SK-N-SH (cell line): ENCODE measurements around the gene LRSAM1. TPM values are rescaled to one million over a fixed set of nuclear protein-coding genes. Genes with fewer than 3 reads are reported as not detected.

Experiments
- CTCF ChIA-PET: fragments of 300-600, 350-600 bp; formaldehyde crosslinking; extraction: SDS; loops from one replicate; lab custom pipeline; 2021; lab: Yijun Ruan, JAX
- POLR2A ChIA-PET: fragments of 350-600 bp; sonication (Branson Sonifier 250); formaldehyde crosslinking; extraction: SDS; loops from one replicate; lab custom pipeline; 2020; ENCODE audit warnings: antibody characterized with exemption, inconsistent platforms; lab: Yijun Ruan, JAX
- DNase-seq: peaks from one replicate; pipeline ENCODE4 v3.0.0; 2012
- H2AFZ ChIP-seq: fragments of 200-600 bp; sonication (generic); 2 replicates; pipeline ENCODE4 v1.8.1; 2016; ENCODE audit warnings: antibody characterized with exemption, mild to moderate bottlenecking, low read depth
- H3F3A ChIP-seq: fragments of 200-600 bp; sonication (generic); replicated peaks from 2 replicates; pipeline ENCODE3; 2016; ENCODE audit warnings: antibody characterized with exemption, mild to moderate bottlenecking; ENCODE audit not compliant: insufficient read depth
- H3K27ac ChIP-seq, 2 experiments: fragments of 200-500 bp in 1 of 2; fragments of 200-600 bp in 1 of 2; sonication (Bioruptor generic) in 1 of 2; sonication (generic), shearing (Covaris generic) in 1 of 2; 2 replicates each; pipeline versions ENCODE4 v1.5.1 to v1.6.1; 2014 to 2016; ENCODE audit warnings: low read depth in 2 of 2, inconsistent platforms in 1 of 2, low read length in 1 of 2, mild to moderate bottlenecking in 1 of 2, mixed read lengths in 1 of 2
- H3K27me3 ChIP-seq: fragments of 200-600 bp; sonication (generic), shearing (Covaris generic); 2 replicates; pipeline ENCODE4 v1.6.1; 2016; ENCODE audit warnings: mixed run types; ENCODE audit not compliant: insufficient read depth
- H3K36me3 ChIP-seq, 2 experiments: fragments of 200-500 bp in 1 of 2; fragments of 200-600 bp in 1 of 2; sonication (Bioruptor generic) in 1 of 2; sonication (generic) in 1 of 2; replicated peaks in 1 of 2; 2 replicates each; pipeline versions ENCODE3 to v1.5.1; 2014 to 2016; ENCODE audit warnings: low read length in 1 of 2, mild to moderate bottlenecking in 1 of 2; ENCODE audit not compliant: insufficient read depth in 2 of 2, control insufficient read depth in 1 of 2
- H3K4me1 ChIP-seq, 2 experiments: fragments of 200-500 bp in 1 of 2; fragments of 200-600 bp in 1 of 2; sonication (Bioruptor generic) in 1 of 2; sonication (generic), shearing (Covaris generic) in 1 of 2; 2 replicates each; pipeline versions ENCODE4 v1.5.1 to v1.6.1; 2014 to 2016; ENCODE audit warnings: low read depth in 1 of 2, low read length in 1 of 2, mixed run types in 1 of 2; ENCODE audit not compliant: insufficient read depth in 2 of 2, control insufficient read depth in 1 of 2
- H3K4me2 ChIP-seq: fragments of 200-600 bp; sonication (generic), shearing (Covaris generic); 2 replicates; pipeline ENCODE4 v1.6.1; 2017; ENCODE audit warnings: mixed run types
- H3K4me3 ChIP-seq, 2 experiments: fragments of 200-500 bp in 1 of 2; fragments of 200-600 bp in 1 of 2; sonication (Bioruptor generic) in 1 of 2; sonication (generic), shearing (Covaris generic) in 1 of 2; 2 replicates each; pipeline versions ENCODE4 v1.5.1 to v1.8.1; 2014 to 2016; ENCODE audit warnings: low read depth in 2 of 2, inconsistent platforms in 1 of 2, low read length in 1 of 2, mild to moderate bottlenecking in 1 of 2, mixed read lengths in 1 of 2, moderate library complexity in 1 of 2
- H3K79me2 ChIP-seq: fragments of 200-600 bp; sonication (generic); 2 replicates; pipeline ENCODE4 v1.8.1; 2017; ENCODE audit warnings: mild to moderate bottlenecking; ENCODE audit not compliant: insufficient read depth
- H3K9ac ChIP-seq: fragments of 200-600 bp; sonication (generic); 2 replicates; pipeline ENCODE4 v1.6.1; 2017; ENCODE audit warnings: mixed run types
- H3K9me2 ChIP-seq: fragments of 200-600 bp; sonication (generic); 2 replicates; pipeline ENCODE4 v1.6.1; 2017; ENCODE audit warnings: mixed run types
- H3K9me3 ChIP-seq: fragments of 200-600 bp; sonication (generic); 2 replicates; pipeline ENCODE4 v1.6.1; 2017; ENCODE audit warnings: mixed run types, mild to moderate bottlenecking, moderate library complexity
- H4K20me1 ChIP-seq: fragments of 200-600 bp; sonication (generic); 2 replicates; pipeline ENCODE4 v1.6.1; 2017; ENCODE audit warnings: mild to moderate bottlenecking, mixed run types; ENCODE audit not compliant: insufficient read depth
- CHD2 ChIP-seq: fragments of 150-350 bp; IDR thresholded peaks from 2 replicates; pipeline ENCODE4 v1.6.1; 2018; ENCODE audit warnings: low read length; ENCODE audit not compliant: partially characterized antibody
- ELF1 ChIP-seq: IDR thresholded peaks from 2 replicates; pipeline ENCODE4 v1.4.0; 2012
- EP300 ChIP-seq, 2 experiments: IDR thresholded peaks; 2 replicates each; pipeline versions ENCODE4 v1.4.0 to v1.6.1; 2012; ENCODE audit warnings: borderline replicate concordance in 1 of 2, low read depth in 1 of 2, low read length in 1 of 2
- EZH2phosphoT487 ChIP-seq: fragments of 200-600 bp; sonication (generic); IDR thresholded peaks from 2 replicates; pipeline ENCODE4 v1.6.1; 2017; ENCODE audit warnings: low read depth, mixed run types, mild to moderate bottlenecking, antibody characterized with exemption, moderate library complexity, borderline replicate concordance
- FOSL2 ChIP-seq: IDR thresholded peaks from 2 replicates; pipeline ENCODE4 v1.4.0; 2012; ENCODE audit warnings: low read depth, mild to moderate bottlenecking, moderate library complexity, borderline replicate concordance
- FOXJ3 ChIP-seq: sonication (generic); formaldehyde crosslinking; IDR thresholded peaks from 2 replicates; pipeline ENCODE4 v1.5.1; 2020; ENCODE audit warnings: mild to moderate bottlenecking, missing genetic modification reagents
- FOXM1 ChIP-seq: IDR thresholded peaks from 2 replicates; pipeline ENCODE4 v1.4.0; 2012; ENCODE audit warnings: low read depth, mild to moderate bottlenecking
- GABPA ChIP-seq: IDR thresholded peaks from 2 replicates; pipeline ENCODE4 v1.4.0; 2012; ENCODE audit warnings: low read depth, mild to moderate bottlenecking
- MEF2A ChIP-seq: IDR thresholded peaks from 2 replicates; pipeline ENCODE4 v1.4.0; 2012; ENCODE audit warnings: low read depth, borderline replicate concordance
- NFIC ChIP-seq: IDR thresholded peaks from 2 replicates; pipeline ENCODE4 v1.4.0; 2012; ENCODE audit warnings: borderline replicate concordance
- NRF1 ChIP-seq: IDR thresholded peaks from 2 replicates; pipeline ENCODE4 v1.6.1; 2012; ENCODE audit warnings: low read depth, mild to moderate bottlenecking, low read length
- POLR2AphosphoS5 ChIP-seq: IDR thresholded peaks from 2 replicates; pipeline ENCODE4 v1.6.1; 2012; ENCODE audit warnings: low read depth, low read length
- RAD21 ChIP-seq: IDR thresholded peaks from 2 replicates; pipeline ENCODE4 v1.6.1; 2012; ENCODE audit warnings: mild to moderate bottlenecking, low read length
- RCOR1 ChIP-seq: fragments of 150-350 bp; IDR thresholded peaks from 2 replicates; pipeline ENCODE4 v1.6.1; 2017; ENCODE audit warnings: antibody characterized with exemption, low read length
- RFX5 ChIP-seq: IDR thresholded peaks from 2 replicates; pipeline ENCODE4 v1.6.1; 2012; ENCODE audit warnings: mild to moderate bottlenecking, improper control_type of control experiment, low read length
- RXRA ChIP-seq: IDR thresholded peaks from 2 replicates; pipeline ENCODE4 v1.4.0; 2012; ENCODE audit warnings: low read depth, mild to moderate bottlenecking, borderline replicate concordance
- SIN3A ChIP-seq: IDR thresholded peaks from 2 replicates; pipeline ENCODE4 v1.6.1; 2012; ENCODE audit warnings: low read depth, mild to moderate bottlenecking, low read length, moderate library complexity, borderline replicate concordance
- SMC3 ChIP-seq: IDR thresholded peaks from 2 replicates; pipeline ENCODE4 v1.6.1; 2012; ENCODE audit warnings: low read depth, low read length, improper control_type of control experiment
- TAF1 ChIP-seq: IDR thresholded peaks from 2 replicates; pipeline ENCODE4 v1.6.1; 2012; ENCODE audit warnings: low read depth, mild to moderate bottlenecking, low read length, moderate library complexity, borderline replicate concordance
- TEAD4 ChIP-seq: IDR thresholded peaks from 2 replicates; pipeline ENCODE4 v1.4.0; 2012; ENCODE audit warnings: mild to moderate bottlenecking, borderline replicate concordance; ENCODE audit not compliant: insufficient read depth
- YY1 ChIP-seq: IDR thresholded peaks from 2 replicates; pipeline ENCODE4 v1.4.0; 2012; ENCODE audit warnings: low read depth, mild to moderate bottlenecking
- WGBS: methylation state at CpG from one replicate; pipeline ENCODE4 v1.1.6; 2017; ENCODE audit warnings: low lambda C conversion rate; 5-methylcytosine and 5-hydroxymethylcytosine counted together
- polyA plus RNA-seq, 3 experiments: library from polyadenylated mRNA; depleted of rRNA; stranded (reverse); fragments of >200 nt; gene quantifications; 2 replicates each; pipeline ENCODE4 v1.2.3, GENCODE V29; 2012
- TF ChIP-seq, protein P1 (sequence below): fragments of 150-350 bp; IDR thresholded peaks from 2 replicates; pipeline ENCODE4 v1.6.1; 2016; ENCODE audit warnings: mild to moderate bottlenecking, low read depth, low read length
- TF ChIP-seq, protein P2 (sequence below): IDR thresholded peaks from 2 replicates; pipeline ENCODE4 v1.4.0; 2012; ENCODE audit warnings: low read depth
- TF ChIP-seq, protein P3 (sequence below): IDR thresholded peaks from 2 replicates; pipeline ENCODE4; 2012
- TF ChIP-seq, protein P4 (sequence below): fragments of 150-350 bp; IDR thresholded peaks from 2 replicates; pipeline ENCODE4 v1.6.1; 2017; ENCODE audit warnings: antibody characterized with exemption, low read length, low read depth, borderline replicate concordance
- TF ChIP-seq, protein P5 (sequence below): IDR thresholded peaks from 2 replicates; pipeline ENCODE4 v1.4.0; 2012; ENCODE audit warnings: low read depth, borderline replicate concordance
- TF ChIP-seq, protein P6 (sequence below): IDR thresholded peaks from 2 replicates; pipeline ENCODE4 v1.4.0; 2012; ENCODE audit warnings: low read depth, borderline replicate concordance

LRSAM1 gene
- polyA plus RNA-seq, 1 of the 3 experiments (the other 2 are of a cell fraction) = 8.0 TPM

DNA sequence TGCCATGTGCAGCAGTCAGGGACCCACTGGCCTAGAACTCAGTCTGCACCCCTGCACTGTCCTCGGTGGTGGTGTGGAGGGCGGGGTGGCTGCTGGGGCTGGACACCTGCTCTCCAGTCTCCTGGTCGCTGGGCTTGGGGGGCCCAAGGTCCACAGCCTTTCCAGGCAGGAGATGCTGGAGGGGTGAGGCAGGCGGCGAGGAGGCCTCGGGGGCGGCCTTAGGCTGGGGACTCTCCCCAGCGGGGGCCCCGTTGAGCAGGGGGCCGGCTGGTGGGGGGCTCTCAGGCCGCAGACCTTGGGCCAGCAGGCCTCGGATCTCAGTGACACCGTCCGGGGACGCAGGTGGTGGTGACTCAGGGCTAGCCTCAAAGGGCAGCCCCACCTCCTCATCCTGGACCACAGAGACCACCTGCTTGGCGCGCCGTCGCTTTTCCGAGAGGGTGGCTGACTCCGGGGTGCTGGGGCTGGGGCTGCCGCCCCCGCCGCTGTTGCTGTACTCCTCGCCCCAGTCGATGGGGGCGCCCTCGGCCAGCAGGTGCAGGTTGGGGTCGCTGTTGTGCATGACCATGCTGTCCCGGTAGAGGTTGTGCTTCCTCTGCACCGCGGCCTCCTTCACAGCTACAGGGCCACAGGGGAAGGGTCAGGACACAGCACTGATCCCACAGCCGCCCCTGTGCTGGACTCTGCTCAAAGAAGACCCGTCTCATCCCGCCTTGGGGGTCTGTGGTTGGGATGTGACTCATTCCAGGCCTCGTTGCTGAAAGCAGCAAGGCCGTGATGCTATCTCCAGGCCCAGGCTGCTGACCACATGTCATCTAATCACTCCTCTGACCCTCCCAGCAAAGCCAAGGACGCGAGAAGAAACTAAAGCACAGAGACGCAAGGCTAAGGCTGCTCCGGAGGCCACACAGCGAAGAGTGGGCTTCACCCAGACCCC is 55.8 kb downstream of the LRSAM1 start:
- WGBS = 56% methylated on average over 10 of the region's 42 CpGs
- Histone ChIP-seq H3K9me3 (no peaks in the 10 kb centered on the region), H3K4me3 (no peak overlapping the region), H3K4me2 (peak overlapping the region; percentile 23; the same call in 1 of the 2 replicates), H4K20me1 (no peaks in the 10 kb centered on the region), H2AFZ (no peak overlapping the region), H3K79me2 (peaks cover 44% of the 10 kb centered on the region), H3K9me2 (no peaks in the 10 kb centered on the region), H3K9ac (no peak overlapping the region), H3K27ac (peak overlapping the region; percentile 40 to 59; a peak in 3 of 4 replicates), H3F3A (peaks cover 43% of the 10 kb centered on the region), H3K36me3 (peaks cover 34 to 50% of the 10 kb centered on the region in 2 experiments), H3K27me3 (no peaks in the 10 kb centered on the region), H3K4me1 (peaks cover 10 to 12% of the 10 kb centered on the region in 2 experiments; a peak in 2 of 4 replicates)
- peak; percentile 91 for DNase-seq
- CTCF ChIA-PET = interaction anchor here (0.9 to 14.3 kb wide), 3 partner anchors 13 to 76 kb away, joined by 3 to 277 read pairs (median 3); no protein-coding TSS in a partner anchor
- POLR2A ChIA-PET = no interaction called here
- no peak for TF ChIP-seq SIN3A
- TF ChIP-seq FOXM1 = no peak
- no peak for TF ChIP-seq ELF1
- no peak for TF ChIP-seq YY1
- 0 out of 2 replicates have a peak, but pooled peaks have one; percentile 10 for TF ChIP-seq RAD21
- TF ChIP-seq, protein P1, sequence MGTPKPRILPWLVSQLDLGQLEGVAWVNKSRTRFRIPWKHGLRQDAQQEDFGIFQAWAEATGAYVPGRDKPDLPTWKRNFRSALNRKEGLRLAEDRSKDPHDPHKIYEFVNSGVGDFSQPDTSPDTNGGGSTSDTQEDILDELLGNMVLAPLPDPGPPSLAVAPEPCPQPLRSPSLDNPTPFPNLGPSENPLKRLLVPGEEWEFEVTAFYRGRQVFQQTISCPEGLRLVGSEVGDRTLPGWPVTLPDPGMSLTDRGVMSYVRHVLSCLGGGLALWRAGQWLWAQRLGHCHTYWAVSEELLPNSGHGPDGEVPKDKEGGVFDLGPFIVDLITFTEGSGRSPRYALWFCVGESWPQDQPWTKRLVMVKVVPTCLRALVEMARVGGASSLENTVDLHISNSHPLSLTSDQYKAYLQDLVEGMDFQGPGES = no peak
- TF ChIP-seq, protein P2, sequence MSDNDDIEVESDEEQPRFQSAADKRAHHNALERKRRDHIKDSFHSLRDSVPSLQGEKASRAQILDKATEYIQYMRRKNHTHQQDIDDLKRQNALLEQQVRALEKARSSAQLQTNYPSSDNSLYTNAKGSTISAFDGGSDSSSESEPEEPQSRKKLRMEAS = peak; percentile 77
- TF ChIP-seq RXRA = peak; percentile 74; the same call in 1 of the 2 replicates
- no peak for TF ChIP-seq SMC3
- TF ChIP-seq GABPA = no peak
- peak; percentile 53 for TF ChIP-seq CHD2
- TF ChIP-seq, protein P3, sequence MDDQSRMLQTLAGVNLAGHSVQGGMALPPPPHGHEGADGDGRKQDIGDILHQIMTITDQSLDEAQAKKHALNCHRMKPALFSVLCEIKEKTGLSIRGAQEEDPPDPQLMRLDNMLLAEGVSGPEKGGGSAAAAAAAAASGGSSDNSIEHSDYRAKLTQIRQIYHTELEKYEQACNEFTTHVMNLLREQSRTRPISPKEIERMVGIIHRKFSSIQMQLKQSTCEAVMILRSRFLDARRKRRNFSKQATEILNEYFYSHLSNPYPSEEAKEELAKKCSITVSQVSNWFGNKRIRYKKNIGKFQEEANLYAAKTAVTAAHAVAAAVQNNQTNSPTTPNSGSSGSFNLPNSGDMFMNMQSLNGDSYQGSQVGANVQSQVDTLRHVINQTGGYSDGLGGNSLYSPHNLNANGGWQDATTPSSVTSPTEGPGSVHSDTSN = peak; percentile 73
- TF ChIP-seq FOSL2 = peak; percentile 76
- TF ChIP-seq TEAD4 = no peak
- TF ChIP-seq, protein P4, sequence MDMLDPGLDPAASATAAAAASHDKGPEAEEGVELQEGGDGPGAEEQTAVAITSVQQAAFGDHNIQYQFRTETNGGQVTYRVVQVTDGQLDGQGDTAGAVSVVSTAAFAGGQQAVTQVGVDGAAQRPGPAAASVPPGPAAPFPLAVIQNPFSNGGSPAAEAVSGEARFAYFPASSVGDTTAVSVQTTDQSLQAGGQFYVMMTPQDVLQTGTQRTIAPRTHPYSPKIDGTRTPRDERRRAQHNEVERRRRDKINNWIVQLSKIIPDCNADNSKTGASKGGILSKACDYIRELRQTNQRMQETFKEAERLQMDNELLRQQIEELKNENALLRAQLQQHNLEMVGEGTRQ = no peak
- TF ChIP-seq, protein P5, sequence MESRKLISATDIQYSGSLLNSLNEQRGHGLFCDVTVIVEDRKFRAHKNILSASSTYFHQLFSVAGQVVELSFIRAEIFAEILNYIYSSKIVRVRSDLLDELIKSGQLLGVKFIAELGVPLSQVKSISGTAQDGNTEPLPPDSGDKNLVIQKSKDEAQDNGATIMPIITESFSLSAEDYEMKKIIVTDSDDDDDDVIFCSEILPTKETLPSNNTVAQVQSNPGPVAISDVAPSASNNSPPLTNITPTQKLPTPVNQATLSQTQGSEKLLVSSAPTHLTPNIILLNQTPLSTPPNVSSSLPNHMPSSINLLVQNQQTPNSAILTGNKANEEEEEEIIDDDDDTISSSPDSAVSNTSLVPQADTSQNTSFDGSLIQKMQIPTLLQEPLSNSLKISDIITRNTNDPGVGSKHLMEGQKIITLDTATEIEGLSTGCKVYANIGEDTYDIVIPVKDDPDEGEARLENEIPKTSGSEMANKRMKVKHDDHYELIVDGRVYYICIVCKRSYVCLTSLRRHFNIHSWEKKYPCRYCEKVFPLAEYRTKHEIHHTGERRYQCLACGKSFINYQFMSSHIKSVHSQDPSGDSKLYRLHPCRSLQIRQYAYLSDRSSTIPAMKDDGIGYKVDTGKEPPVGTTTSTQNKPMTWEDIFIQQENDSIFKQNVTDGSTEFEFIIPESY = no peak
- TF ChIP-seq POLR2AphosphoS5 = no peak
- no peak for TF ChIP-seq FOXJ3 (CRISPR knock-in tag)
- TF ChIP-seq NFIC = 0 out of 2 replicates have a peak, but pooled peaks have one; percentile 44
- peak; percentile 79 to 80 for TF ChIP-seq EP300 (IDR thresholded peaks at IDR 0.05; ENCODE audit: borderline replicate concordance in 1 of 2, low read depth in 1 of 2, low read length in 1 of 2)
- no peak for TF ChIP-seq RFX5
- TF ChIP-seq EZH2phosphoT487 = no peak
- no peak for TF ChIP-seq MEF2A
- TF ChIP-seq, protein P6, sequence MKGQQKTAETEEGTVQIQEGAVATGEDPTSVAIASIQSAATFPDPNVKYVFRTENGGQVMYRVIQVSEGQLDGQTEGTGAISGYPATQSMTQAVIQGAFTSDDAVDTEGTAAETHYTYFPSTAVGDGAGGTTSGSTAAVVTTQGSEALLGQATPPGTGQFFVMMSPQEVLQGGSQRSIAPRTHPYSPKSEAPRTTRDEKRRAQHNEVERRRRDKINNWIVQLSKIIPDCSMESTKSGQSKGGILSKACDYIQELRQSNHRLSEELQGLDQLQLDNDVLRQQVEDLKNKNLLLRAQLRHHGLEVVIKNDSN = no peak
- TF ChIP-seq TAF1 = no peak
- no peak for TF ChIP-seq NRF1
- peak; percentile 75 for TF ChIP-seq RCOR1
